ENCODE measurements around the gene ZNF135. TPM values are rescaled to one million over a fixed set of nuclear protein-coding genes. Genes with fewer than 3 reads are reported as not detected.

Gene ZNF135
- total and polyA plus RNA-seq, 2 experiments from 2014 or later: 4.8 to 10.3 TPM

DNA sequence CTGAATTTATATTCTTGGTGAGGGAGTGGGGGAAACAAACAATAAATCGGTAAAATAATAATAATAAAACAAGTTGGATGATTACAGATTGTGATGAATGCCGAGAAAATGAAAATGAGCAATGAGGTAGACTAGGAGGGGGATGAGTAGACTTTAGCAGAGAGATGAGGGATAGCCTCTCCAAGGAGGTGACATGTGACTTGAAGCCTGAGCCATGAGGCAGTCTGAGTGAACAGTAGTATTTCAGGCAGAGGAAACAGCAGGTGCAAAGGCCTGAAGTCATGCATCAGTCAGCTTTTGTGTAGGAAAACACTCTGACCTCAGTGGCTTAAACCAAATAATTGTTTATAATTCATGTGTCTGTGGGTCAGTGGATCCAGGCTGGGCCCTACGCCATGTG is 4.6 kb downstream of the ZNF135 start:
- DNase-seq (ENCODE audit: low spot score): no peak
- H4K20me1 ChIP-seq (replicated peaks; ENCODE audit: insufficient read depth): no peaks in the 10 kb centered on the region

DNA sequence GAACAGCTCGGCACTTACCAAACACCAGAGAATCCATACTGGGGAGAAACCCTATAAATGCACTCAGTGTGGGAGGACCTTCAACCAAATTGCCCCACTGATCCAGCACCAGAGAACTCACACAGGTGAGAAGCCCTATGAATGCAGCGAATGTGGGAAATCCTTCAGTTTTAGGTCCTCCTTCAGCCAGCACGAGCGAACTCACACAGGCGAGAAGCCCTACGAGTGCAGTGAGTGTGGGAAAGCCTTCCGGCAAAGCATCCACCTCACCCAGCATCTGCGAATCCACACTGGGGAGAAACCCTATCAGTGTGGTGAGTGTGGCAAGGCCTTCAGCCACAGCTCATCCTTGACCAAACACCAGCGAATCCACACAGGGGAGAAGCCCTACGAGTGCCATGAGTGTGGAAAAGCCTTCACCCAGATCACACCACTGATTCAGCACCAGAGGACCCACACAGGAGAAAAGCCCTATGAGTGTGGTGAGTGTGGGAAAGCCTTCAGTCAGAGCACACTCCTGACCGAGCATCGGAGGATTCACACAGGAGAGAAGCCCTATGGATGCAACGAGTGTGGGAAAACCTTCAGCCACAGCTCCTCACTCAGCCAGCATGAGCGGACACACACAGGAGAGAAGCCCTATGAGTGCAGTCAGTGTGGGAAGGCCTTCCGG is 8.3 kb downstream of the ZNF135 start:
- H3K36me3 Mint-ChIP-seq (ENCODE audit: low read depth): peaks cover 85% of the 10 kb centered on the region
- H3K9me3 Mint-ChIP-seq: peaks cover 98% of the 10 kb centered on the region
- H3K4me3 ChIP-seq: no peak overlapping the region
- TF ChIP-seq ZNF114 (CRISPR knock-in tag; IDR thresholded peaks at IDR 0.05): no peak
- no peak for TF ChIP-seq EZH2phosphoT487 (IDR thresholded peaks at IDR 0.05; ENCODE audit: unreplicated experiment)
- no peak for TF ChIP-seq STAT1 (IDR thresholded peaks at IDR 0.05; ENCODE audit: unreplicated experiment)
- no peak for TF ChIP-seq NANOG (IDR thresholded peaks at IDR 0.05; ENCODE audit: borderline replicate concordance)
- TF ChIP-seq, protein P1, sequence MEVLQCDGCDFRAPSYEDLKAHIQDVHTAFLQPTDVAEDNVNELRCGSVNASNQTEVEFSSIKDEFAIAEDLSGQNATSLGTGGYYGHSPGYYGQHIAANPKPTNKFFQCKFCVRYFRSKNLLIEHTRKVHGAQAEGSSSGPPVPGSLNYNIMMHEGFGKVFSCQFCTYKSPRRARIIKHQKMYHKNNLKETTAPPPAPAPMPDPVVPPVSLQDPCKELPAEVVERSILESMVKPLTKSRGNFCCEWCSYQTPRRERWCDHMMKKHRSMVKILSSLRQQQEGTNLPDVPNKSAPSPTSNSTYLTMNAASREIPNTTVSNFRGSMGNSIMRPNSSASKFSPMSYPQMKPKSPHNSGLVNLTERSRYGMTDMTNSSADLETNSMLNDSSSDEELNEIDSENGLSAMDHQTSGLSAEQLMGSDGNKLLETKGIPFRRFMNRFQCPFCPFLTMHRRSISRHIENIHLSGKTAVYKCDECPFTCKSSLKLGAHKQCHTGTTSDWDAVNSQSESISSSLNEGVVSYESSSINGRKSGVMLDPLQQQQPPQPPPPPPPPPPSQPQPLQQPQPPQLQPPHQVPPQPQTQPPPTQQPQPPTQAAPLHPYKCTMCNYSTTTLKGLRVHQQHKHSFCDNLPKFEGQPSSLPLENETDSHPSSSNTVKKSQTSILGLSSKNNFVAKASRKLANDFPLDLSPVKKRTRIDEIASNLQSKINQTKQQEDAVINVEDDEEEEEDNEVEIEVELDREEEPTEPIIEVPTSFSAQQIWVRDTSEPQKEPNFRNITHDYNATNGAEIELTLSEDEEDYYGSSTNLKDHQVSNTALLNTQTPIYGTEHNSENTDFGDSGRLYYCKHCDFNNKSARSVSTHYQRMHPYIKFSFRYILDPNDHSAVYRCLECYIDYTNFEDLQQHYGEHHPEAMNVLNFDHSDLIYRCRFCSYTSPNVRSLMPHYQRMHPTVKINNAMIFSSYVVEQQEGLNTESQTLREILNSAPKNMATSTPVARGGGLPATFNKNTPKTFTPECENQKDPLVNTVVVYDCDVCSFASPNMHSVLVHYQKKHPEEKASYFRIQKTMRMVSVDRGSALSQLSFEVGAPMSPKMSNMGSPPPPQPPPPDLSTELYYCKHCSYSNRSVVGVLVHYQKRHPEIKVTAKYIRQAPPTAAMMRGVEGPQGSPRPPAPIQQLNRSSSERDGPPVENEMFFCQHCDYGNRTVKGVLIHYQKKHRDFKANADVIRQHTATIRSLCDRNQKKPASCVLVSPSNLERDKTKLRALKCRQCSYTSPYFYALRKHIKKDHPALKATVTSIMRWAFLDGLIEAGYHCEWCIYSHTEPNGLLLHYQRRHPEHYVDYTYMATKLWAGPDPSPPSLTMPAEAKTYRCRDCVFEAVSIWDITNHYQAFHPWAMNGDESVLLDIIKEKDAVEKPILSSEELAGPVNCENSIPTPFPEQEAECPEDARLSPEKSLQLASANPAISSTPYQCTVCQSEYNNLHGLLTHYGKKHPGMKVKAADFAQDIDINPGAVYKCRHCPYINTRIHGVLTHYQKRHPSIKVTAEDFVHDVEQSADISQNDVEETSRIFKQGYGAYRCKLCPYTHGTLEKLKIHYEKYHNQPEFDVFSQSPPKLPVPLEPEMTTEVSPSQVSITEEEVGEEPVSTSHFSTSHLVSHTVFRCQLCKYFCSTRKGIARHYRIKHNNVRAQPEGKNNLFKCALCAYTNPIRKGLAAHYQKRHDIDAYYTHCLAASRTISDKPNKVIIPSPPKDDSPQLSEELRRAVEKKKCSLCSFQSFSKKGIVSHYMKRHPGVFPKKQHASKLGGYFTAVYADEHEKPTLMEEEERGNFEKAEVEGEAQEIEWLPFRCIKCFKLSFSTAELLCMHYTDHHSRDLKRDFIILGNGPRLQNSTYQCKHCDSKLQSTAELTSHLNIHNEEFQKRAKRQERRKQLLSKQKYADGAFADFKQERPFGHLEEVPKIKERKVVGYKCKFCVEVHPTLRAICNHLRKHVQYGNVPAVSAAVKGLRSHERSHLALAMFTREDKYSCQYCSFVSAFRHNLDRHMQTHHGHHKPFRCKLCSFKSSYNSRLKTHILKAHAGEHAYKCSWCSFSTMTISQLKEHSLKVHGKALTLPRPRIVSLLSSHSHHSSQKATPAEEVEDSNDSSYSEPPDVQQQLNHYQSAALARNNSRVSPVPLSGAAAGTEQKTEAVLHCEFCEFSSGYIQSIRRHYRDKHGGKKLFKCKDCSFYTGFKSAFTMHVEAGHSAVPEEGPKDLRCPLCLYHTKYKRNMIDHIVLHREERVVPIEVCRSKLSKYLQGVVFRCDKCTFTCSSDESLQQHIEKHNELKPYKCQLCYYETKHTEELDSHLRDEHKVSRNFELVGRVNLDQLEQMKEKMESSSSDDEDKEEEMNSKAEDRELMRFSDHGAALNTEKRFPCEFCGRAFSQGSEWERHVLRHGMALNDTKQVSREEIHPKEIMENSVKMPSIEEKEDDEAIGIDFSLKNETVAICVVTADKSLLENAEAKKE (CRISPR knock-in tag; IDR thresholded peaks at IDR 0.05): no peak

More for the DNA sequence above, 4.6 kb downstream of the ZNF135 start:
- no peak overlapping the region for H2AFZ ChIP-seq
- H3K27ac Mint-ChIP-seq: no peak overlapping the region
- peaks cover 31% of the 10 kb centered on the region for H3K36me3 ChIP-seq (ENCODE audit: insufficient read depth)
- no peak overlapping the region for H3K4me2 ChIP-seq
- no peaks in the 10 kb centered on the region; the same call in 1 of the 2 replicates for H3K4me1 ChIP-seq (ENCODE audit: insufficient read depth)
- H3K27me3 ChIP-seq (ENCODE audit: insufficient read depth): no peaks in the 10 kb centered on the region
- peaks cover 88% of the 10 kb centered on the region for H3K36me3 Mint-ChIP-seq (ENCODE audit: low read depth)
- ATAC-seq: no peak
- peaks cover 90% of the 10 kb centered on the region for H3K9me3 Mint-ChIP-seq
- peaks cover 3% of the 10 kb centered on the region; the same call in 2 of the 3 replicates for H3K4me1 Mint-ChIP-seq
- 0 out of 2 replicates have a peak, but pooled peaks cover 6% of the 10 kb centered on the region for H3K9me2 ChIP-seq (ENCODE audit: insufficient read depth)
- peaks cover 20% of the 10 kb centered on the region for H3K27me3 Mint-ChIP-seq (ENCODE audit: insufficient read depth, low read depth, poor library complexity)
- H3K4me3 Mint-ChIP-seq: no peak overlapping the region
- TF ChIP-seq ZNF331 (CRISPR knock-in tag; IDR thresholded peaks at IDR 0.05; ENCODE audit: low read depth) (no peak), EZH2 (IDR thresholded peaks at IDR 0.05; ENCODE audit: low read depth, unreplicated experiment) (no peak), STAT1 (IDR thresholded peaks at IDR 0.05; ENCODE audit: unreplicated experiment) (no peak), EZH2phosphoT487 (IDR thresholded peaks at IDR 0.05; ENCODE audit: unreplicated experiment) (no peak)
- TF ChIP-seq, protein P2, sequence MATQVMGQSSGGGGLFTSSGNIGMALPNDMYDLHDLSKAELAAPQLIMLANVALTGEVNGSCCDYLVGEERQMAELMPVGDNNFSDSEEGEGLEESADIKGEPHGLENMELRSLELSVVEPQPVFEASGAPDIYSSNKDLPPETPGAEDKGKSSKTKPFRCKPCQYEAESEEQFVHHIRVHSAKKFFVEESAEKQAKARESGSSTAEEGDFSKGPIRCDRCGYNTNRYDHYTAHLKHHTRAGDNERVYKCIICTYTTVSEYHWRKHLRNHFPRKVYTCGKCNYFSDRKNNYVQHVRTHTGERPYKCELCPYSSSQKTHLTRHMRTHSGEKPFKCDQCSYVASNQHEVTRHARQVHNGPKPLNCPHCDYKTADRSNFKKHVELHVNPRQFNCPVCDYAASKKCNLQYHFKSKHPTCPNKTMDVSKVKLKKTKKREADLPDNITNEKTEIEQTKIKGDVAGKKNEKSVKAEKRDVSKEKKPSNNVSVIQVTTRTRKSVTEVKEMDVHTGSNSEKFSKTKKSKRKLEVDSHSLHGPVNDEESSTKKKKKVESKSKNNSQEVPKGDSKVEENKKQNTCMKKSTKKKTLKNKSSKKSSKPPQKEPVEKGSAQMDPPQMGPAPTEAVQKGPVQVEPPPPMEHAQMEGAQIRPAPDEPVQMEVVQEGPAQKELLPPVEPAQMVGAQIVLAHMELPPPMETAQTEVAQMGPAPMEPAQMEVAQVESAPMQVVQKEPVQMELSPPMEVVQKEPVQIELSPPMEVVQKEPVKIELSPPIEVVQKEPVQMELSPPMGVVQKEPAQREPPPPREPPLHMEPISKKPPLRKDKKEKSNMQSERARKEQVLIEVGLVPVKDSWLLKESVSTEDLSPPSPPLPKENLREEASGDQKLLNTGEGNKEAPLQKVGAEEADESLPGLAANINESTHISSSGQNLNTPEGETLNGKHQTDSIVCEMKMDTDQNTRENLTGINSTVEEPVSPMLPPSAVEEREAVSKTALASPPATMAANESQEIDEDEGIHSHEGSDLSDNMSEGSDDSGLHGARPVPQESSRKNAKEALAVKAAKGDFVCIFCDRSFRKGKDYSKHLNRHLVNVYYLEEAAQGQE (IDR thresholded peaks at IDR 0.05; ENCODE audit: unreplicated experiment): no peak
- TF ChIP-seq, protein P3, sequence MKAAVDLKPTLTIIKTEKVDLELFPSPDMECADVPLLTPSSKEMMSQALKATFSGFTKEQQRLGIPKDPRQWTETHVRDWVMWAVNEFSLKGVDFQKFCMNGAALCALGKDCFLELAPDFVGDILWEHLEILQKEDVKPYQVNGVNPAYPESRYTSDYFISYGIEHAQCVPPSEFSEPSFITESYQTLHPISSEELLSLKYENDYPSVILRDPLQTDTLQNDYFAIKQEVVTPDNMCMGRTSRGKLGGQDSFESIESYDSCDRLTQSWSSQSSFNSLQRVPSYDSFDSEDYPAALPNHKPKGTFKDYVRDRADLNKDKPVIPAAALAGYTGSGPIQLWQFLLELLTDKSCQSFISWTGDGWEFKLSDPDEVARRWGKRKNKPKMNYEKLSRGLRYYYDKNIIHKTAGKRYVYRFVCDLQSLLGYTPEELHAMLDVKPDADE (IDR thresholded peaks at IDR 0.05): no peak
- no peaks in the 10 kb centered on the region for H3F3A ChIP-seq (replicated peaks; ENCODE audit: low read depth)
- H3K4me3 ChIP-seq: no peak overlapping the region
- H3K79me2 ChIP-seq (replicated peaks; ENCODE audit: insufficient read depth): no peaks in the 10 kb centered on the region
- H3K27ac ChIP-seq (ENCODE audit: low read depth): no peak overlapping the region

More for the DNA sequence above, 8.3 kb downstream of the ZNF135 start:
- no peak overlapping the region for H3K4me3 Mint-ChIP-seq
- H4K20me1 ChIP-seq (replicated peaks; ENCODE audit: insufficient read depth): no peaks in the 10 kb centered on the region
- H3K36me3 ChIP-seq (ENCODE audit: insufficient read depth): peaks cover 31% of the 10 kb centered on the region
- H3K4me1 ChIP-seq (ENCODE audit: insufficient read depth): no peaks in the 10 kb centered on the region
- H2AFZ ChIP-seq: no peak overlapping the region
- DNase-seq (ENCODE audit: low spot score) (no peak), ATAC-seq (no peak)
- no peak overlapping the region for H3K27ac ChIP-seq (ENCODE audit: low read depth)
- no peaks in the 10 kb centered on the region for H3F3A ChIP-seq (replicated peaks; ENCODE audit: low read depth)
- H3K9me2 ChIP-seq (ENCODE audit: insufficient read depth): no peaks in the 10 kb centered on the region
- H3K27ac Mint-ChIP-seq: no peak overlapping the region
- no peaks in the 10 kb centered on the region for H3K27me3 ChIP-seq (ENCODE audit: insufficient read depth)
- no peaks in the 10 kb centered on the region for H3K4me1 Mint-ChIP-seq
- no peaks in the 10 kb centered on the region for H3K79me2 ChIP-seq (replicated peaks; ENCODE audit: insufficient read depth)
- H3K4me2 ChIP-seq: no peak overlapping the region
- peaks cover 15% of the 10 kb centered on the region for H3K27me3 Mint-ChIP-seq (ENCODE audit: insufficient read depth, low read depth, poor library complexity)
